ENCODE results near the gene PERM1.

The PERM1 gene

DNA sequence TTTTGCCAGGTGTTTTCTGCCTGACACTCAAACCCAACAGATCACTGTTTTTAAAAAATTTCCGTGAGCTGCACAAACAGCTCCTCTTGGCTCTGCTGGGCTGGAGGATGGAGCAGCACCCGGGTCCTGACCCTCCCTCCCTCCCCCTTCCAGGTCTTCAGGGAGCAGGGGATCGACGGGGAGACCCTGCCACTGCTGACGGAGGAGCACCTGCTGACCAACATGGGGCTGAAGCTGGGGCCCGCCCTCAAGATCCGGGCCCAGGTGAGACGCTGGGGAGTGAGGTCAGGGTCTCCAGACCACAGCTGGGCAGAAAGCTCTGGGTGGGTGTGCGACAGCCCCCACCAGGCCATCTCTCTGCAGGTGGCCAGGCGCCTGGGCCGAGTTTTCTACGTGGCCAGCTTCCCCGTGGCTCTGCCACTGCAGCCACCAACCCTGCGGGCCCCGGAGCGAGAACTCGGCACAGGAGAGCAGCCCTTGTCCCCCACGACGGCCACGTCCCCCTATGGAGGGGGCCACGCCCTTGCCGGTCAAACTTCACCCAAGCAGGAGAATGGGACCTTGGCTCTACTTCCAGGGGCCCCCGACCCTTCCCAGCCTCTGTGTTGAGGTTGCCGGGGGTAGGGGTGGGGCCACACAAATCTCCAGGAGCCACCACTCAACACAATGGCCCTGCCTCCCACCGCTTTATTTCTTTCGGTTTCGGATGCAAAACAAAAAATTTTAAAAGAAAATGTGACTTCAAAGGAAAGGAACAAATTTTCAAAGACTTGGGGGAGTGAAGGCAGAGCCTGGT, 38.1 kb downstream of the PERM1 start:
- DNase-seq = no peak

DNA sequence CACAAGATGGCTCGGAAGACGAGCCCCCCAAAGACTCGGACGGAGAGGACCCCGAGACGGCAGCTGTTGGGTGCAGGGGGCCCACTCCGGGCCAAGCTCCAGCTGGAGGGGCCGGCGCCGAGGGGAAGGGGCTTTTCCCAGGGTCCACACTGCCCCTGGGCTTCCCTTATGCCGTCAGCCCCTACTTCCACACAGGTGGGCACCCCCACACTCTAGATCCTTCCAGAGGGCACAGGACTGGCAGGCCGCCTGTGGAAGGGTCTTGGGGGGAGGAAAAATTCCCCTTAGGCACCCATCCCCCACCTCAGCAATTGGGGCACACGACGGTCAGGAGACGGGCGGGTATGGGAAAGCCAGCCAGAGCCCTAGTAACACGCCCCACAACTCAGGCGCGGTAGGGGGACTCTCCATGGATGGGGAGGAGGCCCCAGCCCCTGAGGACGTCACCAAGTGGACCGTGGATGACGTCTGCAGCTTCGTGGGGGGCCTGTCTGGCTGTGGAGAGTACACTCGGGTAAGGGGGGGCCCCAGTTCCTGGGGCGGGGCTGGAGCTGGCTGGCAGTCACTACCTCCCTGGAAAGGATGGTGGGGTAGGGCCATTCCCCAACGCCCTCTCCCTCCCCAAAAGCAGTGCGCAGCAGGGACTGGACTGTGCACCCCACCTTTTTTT, 38.9 kb downstream of the PERM1 start:
- DNase-seq = no peak

GRCh38 chr1:942411-942821, 39.5 kb downstream of the PERM1 start:
- peak; percentile 48 for DNase-seq

- peak; percentile 78 for DNase-seq
Measured at GRCh38 chr1:941588-942383, 40.1 kb downstream of the PERM1 start.

GRCh38 chr1:941015-941587, 40.8 kb downstream of the PERM1 start:
- no peak for DNase-seq

GRCh38 chr1:940107-941014, 41.5 kb downstream of the PERM1 start:
- peak; percentile 60 for DNase-seq

DNA sequence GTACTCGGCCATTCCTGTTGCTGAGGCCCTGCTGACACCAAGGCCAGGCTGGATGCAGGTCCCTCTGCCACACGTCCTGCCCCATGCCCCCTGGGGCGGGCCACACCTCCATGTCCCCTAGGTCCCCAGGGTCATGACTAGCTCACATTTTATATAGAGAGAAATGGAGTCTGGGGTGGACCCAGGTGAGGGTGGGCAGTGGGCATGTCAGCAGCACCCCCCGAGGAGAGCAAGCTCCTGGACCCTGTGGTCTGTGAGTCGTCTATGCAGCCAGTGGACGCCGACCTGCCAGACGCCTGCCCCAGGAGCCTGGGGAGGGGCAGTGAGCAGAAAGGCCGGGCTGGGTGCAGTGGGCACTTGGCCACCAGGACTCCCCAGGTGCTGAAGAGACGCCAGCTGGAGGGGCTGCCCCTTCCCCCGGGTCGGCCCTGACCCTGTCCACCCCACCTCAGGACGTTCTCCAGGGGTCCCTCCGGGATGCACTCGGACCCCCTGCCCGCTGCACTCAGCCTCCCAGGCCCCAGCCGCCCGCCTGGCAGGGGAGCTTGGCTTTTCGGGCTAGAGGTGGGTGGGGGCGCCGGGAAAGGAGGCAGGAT, 42.3 kb downstream of the PERM1 start:
- no peak for DNase-seq

DNA sequence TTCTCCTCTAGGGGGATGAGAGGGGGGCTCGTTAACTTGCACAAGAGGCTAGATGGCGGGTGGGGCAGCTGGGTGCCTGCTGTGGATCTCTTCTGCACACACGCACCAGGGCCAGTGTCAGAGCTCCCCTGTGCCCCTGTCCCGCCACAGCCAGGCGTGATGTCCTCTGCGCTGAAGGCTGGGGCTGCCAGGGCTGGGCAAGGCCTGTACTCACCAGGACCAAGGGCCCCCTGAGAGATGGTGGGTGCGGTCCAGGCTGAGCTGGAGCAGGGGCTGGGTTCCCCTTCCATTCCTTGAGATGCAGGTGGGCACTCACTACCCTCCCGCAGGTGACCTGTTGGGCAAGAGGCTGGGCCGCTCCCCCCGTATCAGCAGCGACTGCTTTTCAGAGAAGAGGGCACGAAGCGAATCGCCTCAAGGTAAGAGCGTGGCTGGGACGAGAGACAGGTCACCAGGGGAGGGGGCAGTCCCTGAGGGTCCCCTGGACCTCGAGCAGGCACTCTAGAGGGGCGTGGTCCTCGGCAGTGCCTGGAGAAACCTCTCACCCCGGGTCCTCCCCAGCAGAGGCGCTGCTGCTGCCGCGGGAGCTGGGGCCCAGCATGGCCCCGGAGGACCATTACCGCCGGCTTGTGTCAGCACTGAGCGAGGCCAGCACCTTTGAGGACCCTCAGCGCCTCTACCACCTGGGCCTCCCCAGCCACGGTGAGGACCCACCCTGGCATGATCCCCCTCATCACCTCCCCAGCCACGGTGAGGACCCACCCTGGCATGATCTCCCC, 43.0 kb downstream of the PERM1 start:
- DNase-seq = no peak

DNA sequence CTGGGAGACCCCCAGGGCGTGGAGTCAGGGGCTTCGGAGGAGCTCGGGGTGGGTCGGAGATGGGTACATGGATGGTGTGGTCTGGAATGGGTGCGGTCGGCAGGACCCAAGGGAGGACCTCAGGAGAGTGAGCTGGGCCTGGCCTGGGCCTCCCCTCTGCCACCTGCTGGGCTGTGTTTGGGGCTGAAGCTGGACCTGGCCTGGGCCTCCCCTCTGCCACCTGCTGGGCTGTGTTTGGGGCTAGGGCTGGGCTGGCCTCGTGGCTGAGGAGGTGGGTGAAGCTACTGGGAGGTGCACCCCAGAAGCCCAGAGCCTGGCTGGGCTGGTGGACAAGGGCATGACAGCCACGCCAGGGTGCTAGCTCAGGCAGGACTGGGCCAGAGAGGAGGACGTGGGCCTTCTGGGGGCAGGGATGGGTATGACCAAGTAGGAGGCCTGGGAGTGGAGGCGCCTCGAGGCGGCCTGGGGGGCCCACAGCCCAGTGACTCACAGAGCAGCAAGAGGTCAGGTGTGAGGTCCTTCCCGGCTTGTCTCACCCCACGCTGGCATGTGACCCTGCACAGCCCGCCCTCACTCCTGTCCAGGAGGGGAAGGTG, 43.7 kb downstream of the PERM1 start:
- no peak for DNase-seq

- DNase-seq = no peak
Measured at GRCh38 chr1:937521-937920, 44.4 kb downstream of the PERM1 start.

DNA sequence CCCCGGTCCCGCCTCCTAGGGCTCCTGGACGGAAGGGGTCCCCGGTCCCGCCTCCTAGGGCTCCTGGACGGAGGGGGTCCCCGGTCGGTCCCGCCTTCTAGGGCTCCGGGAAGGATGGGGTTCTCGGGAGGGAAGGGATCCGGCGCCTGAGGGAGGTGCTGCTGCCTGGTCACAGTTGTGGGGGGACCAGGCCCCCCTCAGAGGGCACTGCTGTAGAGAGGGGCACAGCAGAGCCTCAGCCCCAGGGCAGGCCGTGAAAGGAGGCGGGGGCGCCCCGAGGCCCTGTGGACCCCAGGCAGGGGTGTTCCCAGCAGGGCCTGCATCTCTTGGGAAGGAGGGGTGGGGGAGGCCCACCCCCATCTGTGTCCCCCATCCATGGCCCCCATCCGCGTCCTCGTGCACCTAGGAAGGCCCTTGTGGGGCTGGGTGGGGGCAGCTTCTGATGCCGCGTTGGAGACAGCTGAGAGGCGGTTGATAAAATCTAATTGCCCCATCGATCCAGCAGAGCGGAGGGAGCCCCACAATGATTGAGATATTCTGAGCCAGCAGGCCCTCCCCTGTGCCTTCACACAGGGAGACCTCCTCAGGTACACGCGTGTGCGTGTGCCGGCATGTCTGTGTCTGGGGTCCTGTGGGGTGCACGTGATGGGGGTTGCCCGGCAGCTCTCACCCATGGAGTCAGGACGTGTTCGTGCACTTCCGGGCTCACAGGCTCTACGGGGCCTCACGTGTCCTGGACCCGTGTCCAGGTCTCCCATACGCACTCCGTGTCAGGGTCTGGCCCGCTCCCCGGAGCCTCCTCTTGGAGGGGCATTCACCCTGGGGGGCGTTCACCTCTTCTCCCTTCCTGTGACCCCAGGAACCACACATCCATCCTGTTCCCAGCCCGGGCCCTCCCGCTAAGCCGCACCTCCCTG, 45.3 kb downstream of the PERM1 start:
- DNase-seq = no peak

- peak; percentile 63 for DNase-seq
Measured at GRCh38 chr1:935751-936231, 46.1 kb downstream of the PERM1 start.

- no peak for DNase-seq
Measured at GRCh38 chr1:934991-935750, 46.7 kb downstream of the PERM1 start.

DNA sequence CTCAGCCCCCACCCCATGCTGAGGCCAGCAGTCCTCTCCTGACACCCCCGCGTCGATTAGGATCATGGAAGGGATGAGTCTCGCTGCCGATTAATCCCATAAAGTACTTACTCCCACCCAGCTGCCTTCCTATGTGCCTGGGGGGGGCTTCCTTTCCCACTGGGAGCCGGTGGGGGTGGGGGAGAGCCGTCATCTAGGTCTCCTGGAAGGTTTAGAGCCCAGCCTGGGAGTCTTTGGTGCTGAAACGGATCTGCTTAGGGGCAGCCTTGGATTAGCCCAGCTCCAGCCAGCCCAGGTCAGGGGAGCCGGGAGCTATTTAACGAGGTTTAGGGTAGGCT, 48.3 kb downstream of the PERM1 start:
- DNase-seq = no peak

- DNase-seq = no peak
Measured at GRCh38 chr1:932776-933602, 48.9 kb downstream of the PERM1 start.

DNA sequence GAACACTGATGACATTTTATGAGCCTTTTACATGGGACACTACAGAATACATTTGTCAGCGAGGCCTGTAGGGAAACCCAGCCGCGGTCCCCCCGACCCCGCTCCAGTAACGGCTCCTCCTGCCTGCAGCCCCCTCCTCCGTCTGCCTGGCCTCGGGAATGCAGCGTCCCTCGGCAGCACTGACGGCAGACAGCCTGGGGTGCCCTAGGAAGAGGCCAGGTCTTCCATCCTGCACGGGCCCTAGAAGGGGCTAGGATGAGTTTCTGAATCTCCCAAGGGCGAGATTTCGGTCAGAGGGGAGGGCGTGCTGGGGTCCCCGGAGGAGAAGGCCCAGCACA, 49.8 kb downstream of the PERM1 start:
- no peak for DNase-seq

GRCh38 chr1:931380-932172, 50.3 kb downstream of the PERM1 start:
- no peak for DNase-seq
